AG20443 (cell line): ENCODE measurements around the gene CLEC4G.
"Not testable (repeated sequence)": the region's sequence is repeated elsewhere in the genome, so short reads cannot be mapped to it uniquely, and the experiment has no call there.

Experiments used
- DNase-seq: peaks from one replicate; pipeline ENCODE4 v3.0.0; 2012; ENCODE audit warnings: low spot score, mixed read lengths

The CLEC4G gene

GRCh38 chr19:7732045-7732444, at the start of gene CLEC4G:
Gene CLEC4G (minus strand): TSS chr19:7732110. CDS start chr19:7732102, 8 bp downstream.
- DNase-seq: no peak

GRCh38 chr19:7781157-7781556, 49.2 kb upstream of the CLEC4G start:
- DNase-seq: no peak

GRCh38 chr19:7779631-7780486, 47.9 kb upstream of the CLEC4G start:
- DNase-seq: no peak

- DNase-seq: no peak
Measured at GRCh38 chr19:7778081-7778480, 46.2 kb upstream of the CLEC4G start.

- no peak for DNase-seq
Measured at GRCh38 chr19:7775761-7776160, 43.9 kb upstream of the CLEC4G start.

GRCh38 chr19:7773841-7774240, 41.9 kb upstream of the CLEC4G start:
- DNase-seq: no peak

- no peak for DNase-seq
Measured at GRCh38 chr19:7772752-7773291, 40.9 kb upstream of the CLEC4G start.

- no peak for DNase-seq
Measured at GRCh38 chr19:7771072-7771471, 39.2 kb upstream of the CLEC4G start.

GRCh38 chr19:7769171-7769570, 37.3 kb upstream of the CLEC4G start:
- DNase-seq: no peak

- DNase-seq: no peak
Measured at GRCh38 chr19:7767487-7767886, 35.6 kb upstream of the CLEC4G start.

GRCh38 chr19:7766535-7766934, 34.6 kb upstream of the CLEC4G start:
- no peak for DNase-seq

GRCh38 chr19:7765043-7765442, 33.1 kb upstream of the CLEC4G start:
- DNase-seq: not testable (repeated sequence)

GRCh38 chr19:7764157-7764556, 32.2 kb upstream of the CLEC4G start:
- DNase-seq: not testable (repeated sequence)

GRCh38 chr19:7763696-7764095, 31.8 kb upstream of the CLEC4G start:
- no peak for DNase-seq

GRCh38 chr19:7762719-7763293, 30.9 kb upstream of the CLEC4G start, which contains the start of gene CLEC4M:
Gene CLEC4M (plus strand): TSS chr19:7763243. CDS start chr19:7763267, 24 bp downstream.
- no peak for DNase-seq

GRCh38 chr19:7759156-7759555, 27.2 kb upstream of the CLEC4G start:
- no peak for DNase-seq

- no peak for DNase-seq
Measured at GRCh38 chr19:7757358-7757757, 25.4 kb upstream of the CLEC4G start.

GRCh38 chr19:7756258-7756657, 24.3 kb upstream of the CLEC4G start:
- DNase-seq: no peak

GRCh38 chr19:7751157-7751783, 19.4 kb upstream of the CLEC4G start:
- no peak for DNase-seq

- no peak for DNase-seq
Measured at GRCh38 chr19:7748756-7749155, 16.8 kb upstream of the CLEC4G start.

- no peak for DNase-seq
Measured at GRCh38 chr19:7748171-7748570, 16.3 kb upstream of the CLEC4G start.
